GM23338 (cell line): ENCODE measurements around the gene PYCR2. TPM values are rescaled to one million over a fixed set of nuclear protein-coding genes. Genes with fewer than 3 reads are reported as not detected.

Experiments
- ATAC-seq: fragments of 200-7000 bp; cut with Tn5 transposase; 3 replicates; pipeline ENCODE4 v1.9.1; 2020
- DNase-seq: peaks from one replicate; pipeline ENCODE4 v3.0.0-alpha.2; 2015; ENCODE audit warnings: low spot score
- H2AFZ ChIP-seq: fragments of 200-600 bp; sonication (generic); 2 replicates; pipeline ENCODE4 v1.8.0; 2016; ENCODE audit warnings: antibody characterized with exemption, mild to moderate bottlenecking, moderate library complexity
- H3F3A ChIP-seq: fragments of 200-600 bp; sonication (generic); replicated peaks from 2 replicates; pipeline ENCODE4 v1.8.0; 2017; ENCODE audit warnings: antibody characterized with exemption, mixed run types, low read depth
- H3K27ac ChIP-seq: fragments of 200-600 bp; sonication (generic); 2 replicates; pipeline ENCODE4 v1.6.1; 2016; ENCODE audit warnings: low read depth
- H3K27me3 ChIP-seq: fragments of 200-600 bp; sonication (generic); 2 replicates; pipeline ENCODE4 v1.8.0; 2016; ENCODE audit warnings: mild to moderate bottlenecking, mixed run types, moderate library complexity; ENCODE audit not compliant: insufficient read depth
- H3K36me3 ChIP-seq: fragments of 200-600 bp; sonication (generic); 2 replicates; pipeline ENCODE4 v1.8.0; 2016; ENCODE audit warnings: mild to moderate bottlenecking; ENCODE audit not compliant: insufficient read depth
- H3K4me1 ChIP-seq: fragments of 200-600 bp; sonication (generic); 2 replicates; pipeline ENCODE4 v1.8.0; 2016; ENCODE audit warnings: mild to moderate bottlenecking, moderate library complexity; ENCODE audit not compliant: insufficient read depth
- H3K4me2 ChIP-seq: fragments of 200-600 bp; sonication (generic); 2 replicates; pipeline ENCODE4 v1.7.1; 2017; ENCODE audit warnings: mixed run types
- H3K4me3 ChIP-seq: fragments of 200-600 bp; sonication (generic); 2 replicates; pipeline ENCODE4 v1.6.1; 2016; ENCODE audit warnings: mixed run types
- H3K79me2 ChIP-seq: fragments of 200-600 bp; sonication (generic); replicated peaks from 2 replicates; pipeline ENCODE4 v1.8.0; 2017; ENCODE audit warnings: mild to moderate bottlenecking; ENCODE audit not compliant: insufficient read depth
- H3K9me2 ChIP-seq: fragments of 200-600 bp; sonication (generic); 2 replicates; pipeline ENCODE4 v1.8.0; 2017; ENCODE audit not compliant: insufficient read depth
- H4K20me1 ChIP-seq: fragments of 200-600 bp; sonication (generic); replicated peaks from 2 replicates; pipeline ENCODE4 v1.8.0; 2017; ENCODE audit warnings: mild to moderate bottlenecking; ENCODE audit not compliant: insufficient read depth
- H3K27ac Mint-ChIP-seq: 2 replicates; pipeline ENCODE4 v1.8.0; 2020; ENCODE audit warnings: inconsistent platforms, mild to moderate bottlenecking, moderate library complexity, mixed read lengths
- H3K27me3 Mint-ChIP-seq: 3 replicates; pipeline ENCODE4 v1.8.0; 2022; ENCODE audit warnings: low read depth, mild to moderate bottlenecking, moderate library complexity, mixed read lengths, inconsistent platforms; ENCODE audit not compliant: insufficient read depth, poor library complexity
- H3K36me3 Mint-ChIP-seq: 3 replicates; pipeline ENCODE4 v1.8.0; 2021; ENCODE audit warnings: low read depth, mild to moderate bottlenecking, inconsistent platforms, moderate library complexity, mixed read lengths
- H3K4me1 Mint-ChIP-seq: 3 replicates; pipeline ENCODE4 v1.8.0; 2020; ENCODE audit warnings: mild to moderate bottlenecking, inconsistent platforms, mixed read lengths
- H3K4me3 Mint-ChIP-seq: 3 replicates; pipeline ENCODE4 v1.8.0; 2021; ENCODE audit warnings: moderate library complexity, mild to moderate bottlenecking, inconsistent platforms, mixed read lengths
- H3K9me3 Mint-ChIP-seq: 3 replicates; pipeline ENCODE4 v1.8.0; 2020; ENCODE audit warnings: moderate library complexity, mild to moderate bottlenecking, inconsistent platforms, mixed read lengths
- CREB1 ChIP-seq: fragments of 250-450 bp; sonication (Bioruptor Pico); IDR thresholded peaks from 2 replicates; pipeline ENCODE4 v1.5.0; 2020; ENCODE audit warnings: low read depth, mild to moderate bottlenecking, moderate library complexity
- ETS1 ChIP-seq: IDR thresholded peaks from 2 replicates; pipeline ENCODE4 v1.6.1; 2016; ENCODE audit warnings: antibody characterized with exemption
- EZH2 ChIP-seq: fragments of 200-600 bp; sonication (generic); IDR thresholded peaks from one replicate; pipeline ENCODE4 v1.8.0; 2017; ENCODE audit warnings: antibody characterized with exemption, mild to moderate bottlenecking, low read depth; ENCODE audit not compliant: unreplicated experiment
- JUNB ChIP-seq: IDR thresholded peaks from one replicate; pipeline ENCODE4 v1.6.1; 2016; ENCODE audit warnings: antibody characterized with exemption; ENCODE audit not compliant: unreplicated experiment
- NANOG ChIP-seq: IDR thresholded peaks from 2 replicates; pipeline ENCODE4 v1.6.1; 2016; ENCODE audit warnings: antibody characterized with exemption, borderline replicate concordance
- POLR2AphosphoS5 ChIP-seq: IDR thresholded peaks from 2 replicates; pipeline ENCODE4 v1.6.1; 2016; ENCODE audit warnings: antibody characterized with exemption, low read depth
- STAT1 ChIP-seq: IDR thresholded peaks from one replicate; pipeline ENCODE4 v1.6.1; 2016; ENCODE audit warnings: antibody characterized with exemption; ENCODE audit not compliant: unreplicated experiment
- ZNF462 ChIP-seq: fragments of 250-450 bp; sonication (Bioruptor Pico); IDR thresholded peaks from 2 replicates; pipeline ENCODE4 v1.5.0; 2020; ENCODE audit warnings: mild to moderate bottlenecking, moderate library complexity
- polyA plus RNA-seq: library from polyadenylated mRNA; unstranded; fragments of >200 nt; fragmentation: Nextera tagmentation; extraction: Ambion mirVana; gene quantifications from 2 replicates; pipeline ENCODE4 v1.2.1, GENCODE V29; 2016
- total RNA-seq: library from RNA; depleted of rRNA; stranded (reverse); fragments of >200 nt; shearing (Covaris generic); gene quantifications from 2 replicates; pipeline ENCODE4 v1.2.3, GENCODE V29; 2014

PYCR2 gene
- total and polyA plus RNA-seq, 2 experiments from 2014 or later, result 89.1 to 109 TPM

DNA sequence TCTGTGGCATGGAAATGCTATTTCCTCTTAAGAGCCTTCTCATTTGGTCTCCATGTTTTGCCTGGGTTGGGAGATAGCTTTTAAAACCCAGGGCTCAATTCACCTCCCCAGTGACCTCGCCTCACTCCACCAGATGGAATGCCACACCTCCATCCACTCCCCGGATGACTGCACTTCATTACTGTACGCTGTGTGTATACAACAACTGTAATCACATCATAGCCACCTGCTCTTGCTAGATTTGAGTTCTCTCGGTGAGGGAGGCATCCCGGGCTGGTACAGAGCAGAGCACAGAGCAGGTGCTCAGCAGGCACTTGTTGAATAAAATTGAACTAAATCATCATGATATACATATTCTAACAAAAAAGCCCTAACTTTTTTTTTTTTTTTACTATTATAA is 49.1 kb upstream of the PYCR2 start (continued):
- TF ChIP-seq ZNF462 (CRISPR knock-in tag) (no peak), STAT1 (no peak), CREB1 (CRISPR knock-in tag) (no peak), EZH2 (no peak), JUNB (no peak), ETS1 (no peak), NANOG (no peak), POLR2AphosphoS5 (no peak)

GRCh38 chr1:225972344-225973152 is 48.5 kb upstream of the PYCR2 start:
- Histone ChIP-seq H2AFZ (no peak overlapping the region), H3K9me2 (no peaks in the 10 kb centered on the region), H3K79me2 (no peaks in the 10 kb centered on the region), H3K4me2 (no peak overlapping the region), H3K4me3 (no peak overlapping the region), H4K20me1 (no peaks in the 10 kb centered on the region), H3K27me3 (no peaks in the 10 kb centered on the region), H3K36me3 (no peaks in the 10 kb centered on the region), H3K27ac (no peak overlapping the region), H3F3A (no peaks in the 10 kb centered on the region; the same call in 1 of the 2 replicates), H3K4me1 (no peaks in the 10 kb centered on the region)
- no peak overlapping the region for H3K4me3 Mint-ChIP-seq
- ATAC-seq, result no peak
- H3K36me3 Mint-ChIP-seq, result peaks cover 24% of the 10 kb centered on the region
- no peak overlapping the region for H3K27ac Mint-ChIP-seq
- peaks cover 20% of the 10 kb centered on the region for H3K27me3 Mint-ChIP-seq
- peaks cover 4% of the 10 kb centered on the region; the same call in 2 of the 3 replicates for H3K4me1 Mint-ChIP-seq
- no peak for DNase-seq
- H3K9me3 Mint-ChIP-seq, result peaks cover 19% of the 10 kb centered on the region
- no peak for TF ChIP-seq ZNF462 (CRISPR knock-in tag)
